Stimulated activated CD8-positive, alpha-beta memory T cell treated with anti-CD3 and anti-CD28 coated beads, Interleukin-7, amount 100 ng/mL, for 4 hours (primary cell): ENCODE results near the gene HMGCS2.
A peak's percentile ranks its signal among the peaks of the same experiment; 100 is the strongest.

Experiments used
- DNase-seq, 2 donors: peaks; one replicate each; pipeline ENCODE4 v3.0.0-alpha.2; 2020; ENCODE audit warnings: low read depth in 2 of 2

The HMGCS2 gene

DNA sequence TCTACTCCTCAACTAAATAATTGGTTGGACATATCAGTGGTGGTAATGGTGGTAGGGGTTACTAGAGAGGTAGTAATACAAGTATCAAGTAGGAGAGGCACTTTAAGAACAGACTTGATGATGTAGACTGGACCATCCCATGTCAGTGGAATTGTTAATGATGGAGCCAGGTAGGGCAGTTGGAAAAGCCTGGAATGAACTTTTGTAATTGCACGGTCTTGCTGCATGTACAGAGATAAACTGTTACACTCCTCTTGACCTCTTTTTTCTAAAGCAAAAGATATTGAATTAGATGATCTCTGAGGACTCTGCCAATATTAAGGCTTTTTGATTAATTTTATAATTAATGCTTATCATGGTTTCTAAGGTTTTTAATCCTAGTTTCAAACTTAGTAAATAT, 5.8 kb downstream of the HMGCS2 start:
- no peak for DNase-seq

DNA sequence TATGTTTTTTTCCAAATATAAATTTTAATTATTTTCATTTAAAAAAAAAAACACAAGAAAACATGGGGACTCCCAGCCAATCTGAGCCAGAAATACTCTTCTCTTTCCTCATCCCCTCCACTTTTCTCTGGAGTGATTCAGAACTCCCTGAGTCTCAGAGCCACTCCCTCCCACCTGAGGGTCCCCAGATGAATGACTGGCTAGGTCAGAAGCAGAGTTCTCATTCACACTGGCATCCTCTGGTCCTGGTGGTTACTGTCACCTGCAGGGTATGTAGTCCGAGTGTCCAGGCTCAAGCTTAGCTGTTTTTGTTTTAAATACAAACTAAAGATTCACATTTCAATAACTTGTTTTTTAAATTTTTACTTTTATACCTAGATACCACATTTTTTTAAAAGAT, 6.3 kb downstream of the HMGCS2 start:
- DNase-seq: no peak

GRCh38 chr1:119758584-119758983, 10.1 kb downstream of the HMGCS2 start:
- no peak for DNase-seq

- DNase-seq: no peak
Observed at GRCh38 chr1:119752592-119752991, 16.1 kb downstream of the HMGCS2 start.

GRCh38 chr1:119748040-119748439, 20.7 kb downstream of the HMGCS2 start:
- DNase-seq: no peak

DNA sequence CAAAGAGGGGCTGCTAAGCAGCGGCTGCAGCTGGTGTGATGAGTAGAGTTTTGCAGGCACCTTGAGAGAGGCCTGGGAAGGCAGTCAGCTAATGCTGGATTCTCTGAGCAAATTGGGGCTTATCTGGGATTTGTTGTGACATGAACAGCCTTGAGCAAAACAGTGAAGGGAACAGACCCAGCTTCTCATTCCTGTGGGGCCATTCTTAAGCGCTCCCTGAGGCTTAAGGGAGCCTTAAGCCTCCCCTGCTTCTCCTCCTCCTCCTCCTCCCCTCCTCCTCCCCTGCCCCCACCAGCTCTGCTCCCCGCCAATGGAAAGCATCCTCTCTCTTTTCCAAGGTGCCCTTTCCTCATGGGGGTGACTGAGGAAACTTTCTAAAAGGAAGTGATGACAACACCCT, 21.3 kb downstream of the HMGCS2 start:
- no peak for DNase-seq

GRCh38 chr1:119745034-119745433, 23.7 kb downstream of the HMGCS2 start:
- DNase-seq: no peak

- no peak for DNase-seq
Observed at GRCh38 chr1:119744598-119744942, 24.1 kb downstream of the HMGCS2 start.

GRCh38 chr1:119743776-119744597, 24.7 kb downstream of the HMGCS2 start:
- peak; percentile 21 to 31 for DNase-seq

- DNase-seq: no peak
Observed at GRCh38 chr1:119743308-119743707, 25.4 kb downstream of the HMGCS2 start.

GRCh38 chr1:119742677-119743076, 26.0 kb downstream of the HMGCS2 start:
- no peak for DNase-seq

DNA sequence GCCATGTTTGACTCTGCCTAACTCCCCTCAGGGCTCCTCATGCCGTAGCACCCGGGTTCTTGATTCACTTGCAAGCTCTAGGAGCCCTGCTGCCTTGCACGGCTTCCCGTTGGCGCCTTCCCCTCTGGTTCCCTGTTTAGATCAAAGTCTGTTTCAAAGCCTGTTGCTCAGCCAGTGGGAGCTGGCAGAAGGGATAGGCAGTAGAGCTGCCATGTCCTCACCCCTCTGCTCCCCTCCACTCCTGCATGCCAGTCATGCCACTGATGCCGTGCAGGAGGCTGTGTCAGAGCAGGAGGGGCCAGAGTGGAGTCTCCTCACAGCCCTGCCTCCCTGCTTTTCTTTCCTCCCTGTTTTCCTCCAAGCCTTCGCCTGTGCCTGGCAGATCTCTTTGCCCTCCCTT, 26.5 kb downstream of the HMGCS2 start:
- no peak for DNase-seq

GRCh38 chr1:119740896-119741780, 27.6 kb downstream of the HMGCS2 start:
- no peak for DNase-seq

- no peak for DNase-seq
Observed at GRCh38 chr1:119740261-119740660, 28.4 kb downstream of the HMGCS2 start.

DNA sequence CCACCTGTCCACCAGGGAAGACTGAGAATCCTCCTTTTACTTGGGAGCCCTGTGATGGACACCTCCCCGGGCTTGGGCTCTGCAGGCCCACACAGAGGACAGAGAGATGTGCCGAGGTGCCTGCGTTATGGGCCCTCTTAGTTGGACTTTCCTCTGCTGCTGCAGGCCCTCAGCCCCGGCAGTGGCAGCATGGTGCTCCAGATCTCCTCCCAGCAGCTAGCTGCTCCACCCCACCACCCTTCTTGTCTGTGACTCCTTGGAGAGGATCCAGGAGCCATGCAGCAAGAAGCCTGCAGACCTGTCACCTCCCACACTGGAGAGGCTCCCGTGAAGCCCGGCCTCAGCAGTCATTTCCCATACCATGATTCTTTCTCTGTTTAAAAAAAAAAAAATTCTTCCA, 29.6 kb downstream of the HMGCS2 start:
- DNase-seq: no peak

DNA sequence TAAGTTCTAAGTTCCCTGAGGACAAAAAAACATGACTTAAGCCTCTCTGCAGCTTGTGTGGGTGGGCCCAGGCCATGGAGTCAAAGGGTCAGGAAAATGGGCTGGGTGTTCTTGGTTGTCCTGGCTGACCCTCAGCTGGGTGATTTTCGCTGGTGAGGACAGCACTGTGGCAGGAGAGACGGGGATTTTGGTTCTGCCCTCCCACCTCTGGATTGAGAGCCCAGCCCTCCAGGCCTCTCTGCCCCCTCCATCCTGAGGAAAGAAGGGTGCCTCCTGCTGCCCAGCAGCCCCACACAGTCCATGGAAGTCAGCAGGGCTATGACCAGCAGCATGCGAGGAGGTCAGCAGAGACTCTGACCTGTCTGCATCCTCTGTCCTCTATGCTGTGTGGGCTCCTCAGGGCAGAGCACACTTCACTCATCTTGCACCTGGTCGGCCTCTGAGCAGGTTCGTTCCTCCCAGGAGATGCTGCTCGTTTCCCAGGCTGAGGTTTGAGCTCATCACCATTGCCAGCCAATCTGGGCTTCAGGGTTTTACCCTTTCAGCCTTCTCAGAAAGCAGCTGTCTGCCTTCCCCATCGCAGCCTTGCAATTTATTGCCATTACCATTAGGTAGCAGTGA, 30.5 kb downstream of the HMGCS2 start:
- no peak for DNase-seq

- DNase-seq: no peak
Observed at GRCh38 chr1:119737040-119737682, 31.5 kb downstream of the HMGCS2 start.

DNA sequence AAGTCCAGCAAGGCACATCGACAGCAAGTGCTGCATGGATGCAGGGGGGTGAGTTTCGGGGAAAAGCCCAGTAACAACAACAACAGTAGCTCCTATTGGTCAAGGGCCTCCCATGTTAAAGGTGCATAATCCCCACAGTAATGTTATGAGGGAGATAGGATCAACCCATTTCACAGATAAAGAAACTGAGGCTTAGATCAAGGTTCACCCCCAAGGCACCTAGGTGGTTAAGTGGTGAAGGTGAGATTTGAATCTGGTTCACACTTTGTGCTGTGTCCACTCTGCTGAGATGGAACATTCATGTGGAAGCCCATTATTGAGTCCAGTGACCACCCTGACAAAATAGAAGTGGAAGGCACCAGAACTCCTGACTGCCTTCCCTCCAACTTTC, 32.1 kb downstream of the HMGCS2 start:
- DNase-seq: no peak

DNA sequence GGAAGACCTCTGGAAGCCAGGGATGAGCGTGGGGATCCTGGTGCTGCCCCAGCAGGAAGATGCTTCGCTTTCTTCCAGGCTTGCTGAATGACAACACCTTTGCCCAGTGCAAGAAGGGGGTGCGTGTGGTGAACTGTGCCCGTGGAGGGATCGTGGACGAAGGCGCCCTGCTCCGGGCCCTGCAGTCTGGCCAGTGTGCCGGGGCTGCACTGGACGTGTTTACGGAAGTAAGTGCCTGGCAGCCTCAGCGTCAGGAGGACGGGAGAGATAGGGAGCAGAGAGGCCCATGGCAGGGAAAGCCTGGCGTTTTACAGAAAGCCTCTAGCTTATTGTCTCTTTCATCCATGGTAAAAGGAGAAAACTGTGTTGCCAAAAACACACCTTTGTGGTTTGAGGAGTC, 33.5 kb downstream of the HMGCS2 start:
- DNase-seq: no peak

DNA sequence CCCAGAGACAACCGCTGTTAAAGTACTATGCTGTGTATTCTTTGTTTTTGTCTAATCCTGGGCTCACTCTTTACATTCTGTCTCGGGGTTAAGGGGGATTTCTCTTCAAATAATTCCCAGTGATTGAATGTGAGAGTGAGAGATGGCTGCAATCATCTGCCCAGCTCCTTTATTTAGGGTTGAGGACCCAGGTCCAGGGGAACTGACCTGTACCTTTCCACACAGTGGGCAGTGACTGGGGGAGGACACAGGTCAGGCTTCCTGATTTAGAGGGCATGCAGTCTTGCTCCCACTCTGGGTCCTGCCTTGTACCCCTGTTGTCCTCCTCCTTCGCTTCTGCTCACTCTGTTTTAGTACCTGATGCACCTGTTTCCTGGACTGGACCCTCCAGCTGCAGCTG, 35.0 kb downstream of the HMGCS2 start:
- DNase-seq: no peak

DNA sequence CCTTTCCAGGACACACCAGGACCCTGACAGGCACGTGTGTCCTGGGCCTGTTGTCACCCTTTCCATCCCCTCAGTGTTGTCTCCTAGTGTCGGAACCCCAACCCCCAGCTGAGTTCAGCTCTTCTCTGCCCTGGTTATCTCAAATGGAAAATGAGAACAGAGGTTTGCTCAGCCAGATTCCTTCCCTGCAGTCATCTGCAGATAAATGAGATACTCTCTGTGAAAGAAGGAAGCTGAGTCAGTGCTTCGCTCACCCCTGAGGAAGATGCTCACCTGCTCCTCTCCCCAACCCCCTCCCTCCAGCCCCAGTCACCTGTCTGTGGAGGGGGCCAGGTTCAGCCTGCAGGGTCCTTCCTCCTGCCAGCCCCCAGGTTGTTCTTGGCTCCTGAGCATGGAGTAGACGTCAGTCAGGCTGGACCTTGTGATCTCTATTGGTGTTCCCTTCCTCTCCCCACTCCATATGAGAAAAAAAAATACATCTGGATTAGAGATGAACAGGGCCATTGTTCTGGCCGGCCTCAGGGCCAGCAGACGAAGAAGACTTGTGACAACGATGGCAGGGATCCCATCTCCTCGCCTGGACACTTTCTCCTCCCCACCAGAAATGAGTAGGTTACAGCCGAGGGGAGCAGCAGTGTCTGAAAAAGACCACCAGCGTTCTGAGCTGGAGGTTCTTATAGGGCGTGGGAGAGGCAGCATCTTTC, 36.1 kb downstream of the HMGCS2 start:
- no peak for DNase-seq
